GM21515 (cell line): Measurements from ENCODE around the gene MACROD2.

Source experiments
- ATAC-seq: cut with Tn5 transposase; IDR thresholded peaks from one replicate; pipeline ENCODE4 v1.9.1; 2021; ENCODE audit not compliant: unreplicated experiment

The MACROD2 gene

DNA sequence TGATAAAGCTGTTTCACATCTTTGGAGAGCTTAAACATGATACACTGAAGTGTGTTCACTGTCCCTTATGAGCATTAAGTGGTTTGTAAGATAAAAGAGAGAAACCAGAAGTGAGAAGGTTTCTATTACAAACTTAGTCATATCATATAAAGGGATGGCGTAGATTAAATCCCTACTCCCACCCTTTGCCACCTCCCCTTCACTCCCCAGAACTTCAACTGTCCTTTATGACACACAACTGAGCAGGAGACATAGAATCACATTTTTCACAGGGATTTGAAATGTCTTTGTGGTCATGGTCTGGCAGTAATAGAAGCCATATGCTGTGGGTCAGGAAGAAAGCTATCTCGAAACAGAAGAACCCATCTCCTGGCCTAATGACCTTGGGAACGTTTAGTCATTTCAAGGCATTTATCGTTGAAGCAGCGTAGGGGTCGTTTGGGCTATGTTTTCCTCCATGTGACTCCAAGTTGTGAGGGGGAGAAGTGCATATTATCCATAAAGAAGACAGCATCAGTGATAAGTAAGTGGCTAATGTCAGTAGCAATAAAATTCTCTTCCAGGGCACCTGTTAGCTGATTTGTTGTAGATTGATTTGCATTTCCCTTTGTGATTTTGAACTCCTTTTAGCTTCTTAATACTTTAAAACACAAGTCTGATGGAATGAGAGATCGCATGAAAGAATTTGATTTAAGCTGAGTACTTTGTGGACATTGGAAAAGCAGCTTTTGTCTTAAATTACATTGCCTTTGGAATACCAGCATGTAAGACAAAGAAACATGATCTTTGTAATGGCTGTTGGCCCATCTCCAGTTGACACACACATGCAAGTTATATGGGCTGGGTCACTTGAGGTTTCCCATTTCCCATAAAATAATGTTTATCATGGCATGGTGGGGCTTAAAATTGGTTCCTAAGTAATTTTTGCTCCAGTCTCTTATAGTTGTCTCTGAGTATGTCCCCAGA is 843.6 kb downstream of the MACROD2 start:
- peak; percentile 82 for ATAC-seq

DNA sequence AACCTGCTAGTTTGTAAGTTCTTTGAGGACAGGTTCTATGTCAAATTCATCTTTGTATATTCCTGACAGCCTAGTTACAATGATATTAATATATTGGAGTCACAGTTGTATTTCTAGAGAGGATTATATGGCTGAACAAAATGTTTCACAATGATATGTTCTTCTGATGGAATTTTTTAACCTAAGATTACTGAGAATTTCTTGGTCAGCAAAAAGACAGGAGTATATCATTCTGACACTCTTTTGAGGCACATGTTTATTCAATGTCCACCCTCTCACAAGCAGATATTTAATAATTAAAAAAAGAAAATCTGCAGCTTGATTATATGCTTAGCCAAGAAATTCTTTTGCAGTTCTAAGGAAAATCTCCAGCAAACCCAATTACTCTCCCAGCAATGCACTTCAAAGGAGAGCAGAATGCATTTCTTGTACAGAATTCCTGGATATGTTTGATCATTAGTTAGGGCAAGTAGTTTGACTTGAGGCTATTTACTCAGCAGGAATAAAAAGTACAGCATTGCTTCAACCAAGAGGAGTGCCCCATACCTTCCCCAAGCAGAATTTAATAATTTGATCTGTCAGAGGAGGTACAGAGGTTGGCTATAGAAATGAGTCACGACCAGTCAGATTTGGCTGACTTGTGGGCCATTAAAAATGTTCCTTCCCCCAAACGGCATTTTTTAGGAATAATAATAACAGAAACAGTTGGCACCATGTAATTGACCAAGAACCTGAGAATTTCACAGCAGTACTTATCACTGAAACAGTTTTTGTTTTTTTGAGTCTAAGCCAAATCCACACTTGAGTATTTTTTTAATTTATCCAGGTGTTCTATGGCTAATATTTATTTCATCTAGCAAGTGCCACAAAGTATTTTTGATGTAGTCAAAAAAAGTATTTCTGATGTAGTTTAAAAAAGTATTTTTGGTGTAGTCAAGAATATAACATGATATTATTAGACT is 850.2 kb downstream of the MACROD2 start:
- ATAC-seq = no peak

DNA sequence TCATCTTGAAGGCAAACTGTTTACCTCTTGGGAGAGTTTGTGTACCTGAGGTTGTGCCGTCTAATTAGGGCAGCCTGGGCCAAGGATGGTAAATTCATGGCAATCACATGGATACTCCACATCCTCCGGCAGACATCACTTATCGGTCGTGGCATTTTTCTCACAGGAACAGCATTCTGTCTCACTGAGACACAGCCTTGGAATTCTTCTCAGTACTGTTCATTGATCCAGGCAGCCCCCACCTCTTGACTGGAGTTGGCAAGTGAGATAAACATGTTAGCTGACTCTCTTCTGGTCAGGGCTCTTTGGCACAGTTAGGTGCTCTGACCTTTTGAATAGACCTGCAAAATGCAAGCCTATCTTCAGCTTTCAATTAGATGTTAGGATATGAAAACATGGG is 853.5 kb downstream of the MACROD2 start:
- no peak for ATAC-seq

DNA sequence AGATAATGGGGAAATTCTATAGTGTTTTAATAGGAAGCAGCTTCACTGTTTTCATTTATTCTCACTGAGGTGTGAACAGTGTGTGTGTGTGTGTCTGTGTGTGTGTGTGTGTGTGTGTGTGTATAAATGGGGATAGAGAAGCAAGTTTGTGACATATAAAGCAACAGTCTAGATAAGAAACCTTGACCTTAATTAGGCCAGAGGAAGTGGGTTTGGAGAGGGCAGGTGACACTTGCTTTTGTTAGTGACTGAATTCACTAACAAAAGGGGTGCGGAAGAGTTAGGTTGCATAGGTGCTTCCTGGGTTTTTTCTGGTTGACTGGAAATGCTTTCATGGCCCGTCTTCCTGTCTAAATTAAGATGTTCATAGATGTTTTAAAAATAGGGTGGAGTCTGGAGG is 857.8 kb downstream of the MACROD2 start:
- no peak for ATAC-seq

DNA sequence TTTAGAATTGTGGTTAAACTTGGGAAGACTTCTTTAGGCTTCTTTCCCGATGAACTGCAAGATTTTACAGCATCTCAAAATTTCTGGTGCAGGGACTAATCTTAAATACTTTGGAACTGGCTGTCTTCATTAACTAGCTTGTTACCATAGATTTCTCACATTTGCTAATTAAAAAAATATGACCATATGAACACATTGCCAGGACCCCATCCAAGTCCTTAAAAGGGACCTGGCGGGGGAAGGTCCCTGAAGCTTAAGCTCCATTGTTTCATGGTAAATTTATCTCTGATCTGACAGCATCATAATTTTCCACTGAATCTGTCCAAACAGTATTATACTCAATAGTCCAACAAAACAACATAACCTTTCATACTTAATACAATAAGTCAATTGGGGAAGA is 859.9 kb downstream of the MACROD2 start:
- ATAC-seq = no peak

GRCh38 chr20:14859627-14860026 is 864.3 kb downstream of the MACROD2 start:
- ATAC-seq = no peak

DNA sequence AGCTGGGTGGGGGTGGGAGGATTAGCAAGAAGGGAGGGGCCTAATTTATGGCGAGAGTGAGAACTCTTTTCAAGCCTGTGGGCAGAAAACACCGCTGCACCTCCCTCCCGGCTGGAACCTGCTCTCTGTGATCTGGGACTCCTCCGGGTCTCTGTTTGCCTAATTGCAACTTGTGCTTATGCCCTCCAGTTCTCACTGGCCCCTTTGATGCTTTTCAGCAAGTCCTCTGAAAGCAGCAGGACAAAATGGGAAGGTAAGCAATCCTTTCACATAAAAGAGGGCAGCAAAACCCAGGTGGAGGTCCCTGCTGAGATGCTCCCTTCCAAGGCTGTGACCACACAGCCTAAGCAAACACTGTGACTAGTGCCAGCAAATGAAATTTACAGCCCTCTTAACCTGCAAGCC is 865.1 kb downstream of the MACROD2 start:
- no peak for ATAC-seq

DNA sequence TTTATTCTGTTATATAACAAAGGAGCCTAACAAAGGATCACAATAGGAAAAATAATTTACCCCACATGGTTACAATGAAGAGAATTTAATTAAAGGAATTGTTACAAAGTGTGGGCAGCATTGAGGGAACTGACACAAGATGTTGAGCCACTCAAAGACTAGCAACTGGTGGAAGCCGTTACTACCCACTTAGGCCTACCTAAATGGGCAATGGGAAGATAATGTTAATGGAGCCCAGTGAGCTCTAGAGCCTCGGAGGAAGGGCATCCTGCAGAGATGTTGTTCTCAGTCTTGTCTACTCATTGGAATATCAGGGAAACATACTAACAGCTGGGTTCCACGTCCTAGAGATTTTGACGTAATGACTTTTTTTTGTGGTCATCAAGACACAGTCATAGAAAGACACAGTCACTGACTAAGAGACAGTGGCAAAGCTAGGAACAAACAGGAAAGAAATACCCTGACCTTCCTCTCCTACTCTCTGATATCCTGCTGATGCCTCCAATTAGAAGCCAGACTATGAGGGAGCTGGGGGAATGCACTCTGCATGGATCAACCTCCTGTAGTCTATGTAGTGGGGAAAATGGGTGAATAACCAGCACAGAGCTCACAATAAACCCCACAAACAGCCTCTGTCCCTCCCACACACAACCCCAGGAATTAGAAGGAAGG is 865.8 kb downstream of the MACROD2 start:
- ATAC-seq = no peak

- ATAC-seq = no peak
Observed at GRCh38 chr20:14865169-14865568, 869.9 kb downstream of the MACROD2 start.

DNA sequence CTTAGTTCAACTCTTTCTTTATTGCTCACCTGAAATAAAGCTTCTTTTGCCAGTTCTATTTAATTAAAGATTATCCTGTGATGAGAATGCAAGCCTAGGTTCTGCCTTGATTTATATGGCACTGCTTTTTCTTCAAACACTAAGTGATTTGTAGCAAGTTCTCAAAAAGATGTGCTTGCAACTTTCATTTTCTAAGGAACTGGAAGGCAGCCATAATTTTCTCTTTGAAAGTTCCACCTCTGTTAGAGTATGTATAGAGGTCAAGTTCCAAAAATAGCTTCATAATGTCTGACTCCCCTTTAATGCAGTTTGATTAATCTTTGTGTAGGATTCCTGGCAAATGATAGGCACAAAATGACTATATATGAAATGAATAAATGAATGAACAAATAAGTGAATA is 870.4 kb downstream of the MACROD2 start:
- no peak for ATAC-seq

DNA sequence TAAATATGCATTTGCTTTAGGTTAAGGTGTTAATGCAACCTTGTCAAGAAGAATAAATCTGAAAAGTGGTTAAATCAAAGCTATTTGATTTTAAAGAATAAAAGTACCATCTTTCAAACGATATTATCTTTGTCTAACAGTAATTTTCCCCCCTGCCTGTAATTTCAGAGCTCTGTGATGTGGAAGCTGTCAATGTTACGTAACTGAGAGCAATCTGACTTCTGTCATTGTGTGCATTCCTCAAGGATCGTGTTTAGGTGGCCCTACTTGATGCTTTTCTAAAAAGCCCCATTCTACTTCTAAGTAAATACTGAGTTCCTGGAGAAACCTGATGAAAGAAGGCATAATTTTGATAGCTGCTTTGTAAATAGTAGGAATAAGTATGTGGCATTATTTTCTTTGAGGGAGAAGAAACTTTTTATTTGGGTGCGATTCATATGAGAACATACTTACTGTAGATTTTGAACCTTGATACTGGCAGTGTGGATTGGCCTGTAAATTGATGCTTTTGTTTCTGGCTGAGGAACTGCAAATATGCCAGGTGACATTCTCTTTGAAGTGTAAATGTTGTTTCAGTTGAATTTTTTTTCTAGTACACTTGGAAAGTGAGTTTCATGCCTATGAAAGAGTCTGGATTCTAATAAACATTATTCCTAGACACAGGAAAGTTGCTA is 871.7 kb downstream of the MACROD2 start:
- no peak for ATAC-seq

GRCh38 chr20:14877301-14878028 is 882.1 kb downstream of the MACROD2 start:
- ATAC-seq = no peak

DNA sequence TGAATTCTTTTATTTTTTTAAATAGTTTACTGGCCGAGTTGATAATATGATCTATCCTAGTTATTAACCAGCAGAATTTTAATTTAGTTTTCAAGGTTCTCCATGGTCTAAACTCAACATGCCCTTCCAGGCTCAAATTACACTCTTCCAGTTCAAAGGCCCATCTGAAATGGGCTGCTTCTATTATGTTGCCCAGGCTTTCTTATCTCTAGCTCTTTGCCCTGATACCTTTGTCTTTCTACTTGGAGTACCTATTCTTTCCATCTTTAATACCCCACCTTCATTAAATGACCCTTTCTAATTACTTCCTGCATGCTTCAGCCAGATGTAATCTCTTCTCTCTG is 883.3 kb downstream of the MACROD2 start:
- no peak for ATAC-seq

- ATAC-seq = peak; percentile 46
Observed at GRCh38 chr20:14879020-14879697, 883.8 kb downstream of the MACROD2 start.

- no peak for ATAC-seq
Observed at GRCh38 chr20:14879839-14880238, 884.5 kb downstream of the MACROD2 start.

GRCh38 chr20:14881518-14881917 is 886.2 kb downstream of the MACROD2 start:
- ATAC-seq = no peak

GRCh38 chr20:14882157-14882556 is 886.8 kb downstream of the MACROD2 start:
- no peak for ATAC-seq

DNA sequence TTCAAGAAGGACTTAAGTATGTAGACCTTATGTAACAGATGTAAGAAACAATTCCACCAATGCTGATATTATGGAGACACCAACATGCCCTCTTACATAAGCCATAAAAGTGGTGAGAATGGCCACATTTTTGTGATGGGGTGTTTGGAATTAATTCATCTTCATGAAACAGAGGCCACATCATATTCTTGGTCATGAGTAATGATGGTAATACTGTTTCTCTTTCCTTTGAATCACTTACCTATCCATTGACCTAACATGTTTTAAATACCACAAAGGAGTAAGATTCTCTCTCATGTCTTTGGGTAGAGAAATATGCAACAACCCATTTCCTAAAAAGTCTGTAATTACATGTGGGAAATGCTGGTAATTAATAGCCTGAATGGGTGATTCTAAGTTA is 887.5 kb downstream of the MACROD2 start:
- no peak for ATAC-seq

DNA sequence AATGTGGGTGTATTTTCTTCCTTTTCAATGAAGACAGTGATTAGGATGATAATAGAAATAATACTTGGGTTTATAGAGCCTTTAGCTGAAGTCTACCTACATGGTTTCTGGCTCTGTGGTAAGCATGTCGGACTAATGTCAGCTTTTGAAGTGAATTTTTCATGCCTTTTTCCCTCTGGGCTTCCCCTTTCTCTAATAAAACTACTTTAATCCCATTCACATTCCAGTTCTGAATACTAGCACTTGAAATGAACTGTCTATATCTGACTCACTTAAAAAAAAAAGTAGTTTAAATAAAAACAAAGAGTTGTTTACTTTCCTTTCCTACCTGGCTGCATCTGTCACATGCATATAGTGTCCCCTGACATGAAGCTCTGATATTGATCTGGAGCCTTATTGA is 888.0 kb downstream of the MACROD2 start:
- no peak for ATAC-seq
